HEK293 (cell line): ENCODE results near the gene RTN1.

Source experiments
- CTCF ChIA-PET: fragments of 350-600 bp; formaldehyde crosslinking; extraction: SDS; loops from one replicate; lab custom pipeline; 2021; ENCODE audit warnings: antibody characterized with exemption; lab: Yijun Ruan, JAX
- POLR2A ChIA-PET: fragments of 300-600 bp; formaldehyde crosslinking; extraction: SDS; loops from one replicate; lab custom pipeline; 2020; ENCODE audit warnings: antibody characterized with exemption, inconsistent platforms; lab: Yijun Ruan, JAX
- H3K27ac ChIP-seq: fragments of 200-500 bp; sonication (Bioruptor generic); 2 replicates; pipeline ENCODE4 v1.5.1; 2014; ENCODE audit warnings: low read depth, low read length, control low read depth, inconsistent platforms; ENCODE audit errors: extremely low read depth
- H3K36me3 ChIP-seq, 2 experiments: fragments of 200-500 bp in 1 of 2; sonication (Bioruptor generic) in 1 of 2; 1 replicate in 1 of 2; 2 replicates in 1 of 2; pipeline ENCODE4 v1.5.1; 2014 to 2017; ENCODE audit warnings: inconsistent platforms in 2 of 2, low read length in 2 of 2; ENCODE audit not compliant: control insufficient read depth in 2 of 2, insufficient read depth in 1 of 2
- H3K4me1 ChIP-seq: fragments of 200-500 bp; sonication (Bioruptor generic); 2 replicates; pipeline ENCODE4 v1.5.1; 2014; ENCODE audit warnings: mild to moderate bottlenecking, low read length, inconsistent platforms; ENCODE audit not compliant: control insufficient read depth, insufficient read depth
- H3K4me3 ChIP-seq: 2 replicates; pipeline ENCODE4 v1.5.1; 2011; ENCODE audit warnings: low read depth, mild to moderate bottlenecking, control low read depth, low read length, moderate library complexity
- H3K9me3 ChIP-seq: fragments of 200-500 bp; sonication (Bioruptor generic); 2 replicates; pipeline ENCODE4 v1.5.1; 2014; ENCODE audit warnings: low read depth, low read length, inconsistent platforms; ENCODE audit not compliant: control insufficient read depth, insufficient read depth
- GLIS1 ChIP-seq: fragments of 450-650 bp; formaldehyde crosslinking; IDR thresholded peaks from 2 replicates; pipeline ENCODE4 v1.5.1; 2016; ENCODE audit warnings: missing biosample characterization, missing genetic modification characterization
- HOXA7 ChIP-seq: sonication (generic); formaldehyde crosslinking; IDR thresholded peaks from 2 replicates; pipeline ENCODE4 v1.8.1; 2022; ENCODE audit warnings: missing genetic modification reagents, borderline replicate concordance
- PRDM1 ChIP-seq: fragments of 450-650 bp; formaldehyde crosslinking; IDR thresholded peaks from 2 replicates; pipeline ENCODE4; 2016; ENCODE audit warnings: missing biosample characterization, missing genetic modification characterization
- PRDM4 ChIP-seq: fragments of 450-650 bp; formaldehyde crosslinking; IDR thresholded peaks from 2 replicates; pipeline ENCODE4 v1.5.1; 2017; ENCODE audit warnings: missing biosample characterization, missing genetic modification characterization
- SALL2 ChIP-seq: fragments of 450-650 bp; formaldehyde crosslinking; IDR thresholded peaks from 2 replicates; pipeline ENCODE4 v1.5.0; 2017; ENCODE audit warnings: missing biosample characterization, mild to moderate bottlenecking, missing genetic modification characterization, borderline replicate concordance
- SETDB1 ChIP-seq: IDR thresholded peaks from one replicate; pipeline ENCODE4 v1.6.1; 2017; ENCODE audit warnings: mild to moderate bottlenecking, low read length, moderate library complexity, mixed read lengths; ENCODE audit not compliant: insufficient read length
- ZFP69B ChIP-seq: fragments of 450-650 bp; formaldehyde crosslinking; IDR thresholded peaks from 2 replicates; pipeline ENCODE4 v1.5.1; 2016; ENCODE audit warnings: missing biosample characterization, missing genetic modification characterization
- ZNF18 ChIP-seq: fragments of 450-650 bp; formaldehyde crosslinking; IDR thresholded peaks from 2 replicates; pipeline ENCODE4 v1.5.1; 2016; ENCODE audit warnings: missing biosample characterization, missing genetic modification characterization
- ZNF23 ChIP-seq: fragments of 450-650 bp; formaldehyde crosslinking; IDR thresholded peaks from 2 replicates; pipeline ENCODE4 v1.5.1; 2016; ENCODE audit warnings: missing biosample characterization, missing genetic modification characterization, borderline replicate concordance
- ZNF248 ChIP-seq: fragments of 450-650 bp; formaldehyde crosslinking; IDR thresholded peaks from 2 replicates; pipeline ENCODE4 v1.5.1; 2017; ENCODE audit warnings: missing biosample characterization, missing genetic modification characterization
- ZNF335 ChIP-seq: fragments of 450-650 bp; formaldehyde crosslinking; conservative IDR thresholded peaks from 2 replicates; pipeline ENCODE4 v1.5.1; 2016; ENCODE audit warnings: missing biosample characterization, missing genetic modification characterization
- ZNF404 ChIP-seq: fragments of 450-650 bp; formaldehyde crosslinking; IDR thresholded peaks from 2 replicates; pipeline ENCODE4 v1.5.1; 2017; ENCODE audit warnings: missing biosample characterization, missing genetic modification characterization
- ZNF529 ChIP-seq: fragments of 450-650 bp; formaldehyde crosslinking; IDR thresholded peaks from 2 replicates; pipeline ENCODE4 v1.5.1; 2017; ENCODE audit warnings: missing genetic modification characterization, missing biosample characterization; ENCODE audit not compliant: insufficient replicate concordance
- ZNF664 ChIP-seq: fragments of 450-650 bp; formaldehyde crosslinking; IDR thresholded peaks from 2 replicates; pipeline ENCODE4 v1.5.1; 2016; ENCODE audit warnings: missing biosample characterization, missing genetic modification characterization
- ZSCAN18 ChIP-seq: fragments of 450-650 bp; formaldehyde crosslinking; IDR thresholded peaks from 2 replicates; pipeline ENCODE4 v1.5.1; 2016; ENCODE audit warnings: missing biosample characterization, missing genetic modification characterization
- TF ChIP-seq, protein P1 (sequence below): fragments of 450-650 bp; formaldehyde crosslinking; IDR thresholded peaks from 2 replicates; pipeline ENCODE4 v1.5.1; 2016; ENCODE audit warnings: missing biosample characterization, missing genetic modification characterization
- TF ChIP-seq, protein P2 (sequence below): fragments of 450-650 bp; formaldehyde crosslinking; IDR thresholded peaks from 2 replicates; pipeline ENCODE4 v1.5.1; 2016; ENCODE audit warnings: missing biosample characterization, missing genetic modification characterization, borderline replicate concordance
- TF ChIP-seq, protein P3 (sequence below): fragments of 450-650 bp; formaldehyde crosslinking; IDR thresholded peaks from 2 replicates; pipeline ENCODE4 v1.5.1; 2016; ENCODE audit warnings: missing biosample characterization, missing genetic modification characterization
- TF ChIP-seq, protein P4 (sequence below): fragments of 450-650 bp; formaldehyde crosslinking; optimal IDR thresholded peaks from 2 replicates; pipeline ENCODE3; 2016; ENCODE audit warnings: missing biosample characterization, mild to moderate bottlenecking, missing genetic modification characterization

Gene RTN1

DNA sequence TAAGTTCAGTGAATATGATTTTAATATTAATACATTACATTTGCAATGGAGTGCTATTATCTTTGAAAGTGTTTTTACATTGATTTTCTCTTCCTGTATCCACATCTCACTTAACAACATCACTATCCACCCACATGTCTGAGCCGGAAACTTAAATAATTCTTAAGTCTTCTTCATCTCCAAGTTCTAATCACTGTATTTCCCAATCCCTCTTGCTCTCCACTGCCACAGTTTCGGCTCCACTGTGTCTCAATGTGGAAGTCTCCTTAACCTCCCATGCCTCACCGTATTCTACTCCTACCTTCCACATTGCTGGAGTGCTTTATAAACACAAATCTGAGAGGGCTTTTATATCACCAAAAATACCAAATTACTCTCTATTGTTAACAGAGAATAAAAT, 25.3 kb downstream of the RTN1 start:
- CTCF ChIA-PET = no interaction called here
- Histone ChIP-seq H3K27ac (no peak overlapping the region), H3K36me3 (no peaks in the 10 kb centered on the region), H3K4me1 (no peaks in the 10 kb centered on the region), H3K9me3 (no peaks in the 10 kb centered on the region)
- no peak for TF ChIP-seq ZNF23 (tag by site-specific recombination)
- TF ChIP-seq GLIS1 (tag by site-specific recombination) = no peak
- TF ChIP-seq ZNF404 (tag by site-specific recombination) = no peak
- no peak for TF ChIP-seq SETDB1
- TF ChIP-seq, protein P1, sequence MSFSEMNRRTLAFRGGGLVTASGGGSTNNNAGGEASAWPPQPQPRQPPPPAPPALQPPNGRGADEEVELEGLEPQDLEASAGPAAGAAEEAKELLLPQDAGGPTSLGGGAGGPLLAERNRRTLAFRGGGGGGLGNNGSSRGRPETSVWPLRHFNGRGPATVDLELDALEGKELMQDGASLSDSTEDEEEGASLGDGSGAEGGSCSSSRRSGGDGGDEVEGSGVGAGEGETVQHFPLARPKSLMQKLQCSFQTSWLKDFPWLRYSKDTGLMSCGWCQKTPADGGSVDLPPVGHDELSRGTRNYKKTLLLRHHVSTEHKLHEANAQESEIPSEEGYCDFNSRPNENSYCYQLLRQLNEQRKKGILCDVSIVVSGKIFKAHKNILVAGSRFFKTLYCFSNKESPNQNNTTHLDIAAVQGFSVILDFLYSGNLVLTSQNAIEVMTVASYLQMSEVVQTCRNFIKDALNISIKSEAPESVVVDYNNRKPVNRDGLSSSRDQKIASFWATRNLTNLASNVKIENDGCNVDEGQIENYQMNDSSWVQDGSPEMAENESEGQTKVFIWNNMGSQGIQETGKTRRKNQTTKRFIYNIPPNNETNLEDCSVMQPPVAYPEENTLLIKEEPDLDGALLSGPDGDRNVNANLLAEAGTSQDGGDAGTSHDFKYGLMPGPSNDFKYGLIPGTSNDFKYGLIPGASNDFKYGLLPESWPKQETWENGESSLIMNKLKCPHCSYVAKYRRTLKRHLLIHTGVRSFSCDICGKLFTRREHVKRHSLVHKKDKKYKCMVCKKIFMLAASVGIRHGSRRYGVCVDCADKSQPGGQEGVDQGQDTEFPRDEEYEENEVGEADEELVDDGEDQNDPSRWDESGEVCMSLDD (tag by site-specific recombination) = no peak
- TF ChIP-seq, protein P2, sequence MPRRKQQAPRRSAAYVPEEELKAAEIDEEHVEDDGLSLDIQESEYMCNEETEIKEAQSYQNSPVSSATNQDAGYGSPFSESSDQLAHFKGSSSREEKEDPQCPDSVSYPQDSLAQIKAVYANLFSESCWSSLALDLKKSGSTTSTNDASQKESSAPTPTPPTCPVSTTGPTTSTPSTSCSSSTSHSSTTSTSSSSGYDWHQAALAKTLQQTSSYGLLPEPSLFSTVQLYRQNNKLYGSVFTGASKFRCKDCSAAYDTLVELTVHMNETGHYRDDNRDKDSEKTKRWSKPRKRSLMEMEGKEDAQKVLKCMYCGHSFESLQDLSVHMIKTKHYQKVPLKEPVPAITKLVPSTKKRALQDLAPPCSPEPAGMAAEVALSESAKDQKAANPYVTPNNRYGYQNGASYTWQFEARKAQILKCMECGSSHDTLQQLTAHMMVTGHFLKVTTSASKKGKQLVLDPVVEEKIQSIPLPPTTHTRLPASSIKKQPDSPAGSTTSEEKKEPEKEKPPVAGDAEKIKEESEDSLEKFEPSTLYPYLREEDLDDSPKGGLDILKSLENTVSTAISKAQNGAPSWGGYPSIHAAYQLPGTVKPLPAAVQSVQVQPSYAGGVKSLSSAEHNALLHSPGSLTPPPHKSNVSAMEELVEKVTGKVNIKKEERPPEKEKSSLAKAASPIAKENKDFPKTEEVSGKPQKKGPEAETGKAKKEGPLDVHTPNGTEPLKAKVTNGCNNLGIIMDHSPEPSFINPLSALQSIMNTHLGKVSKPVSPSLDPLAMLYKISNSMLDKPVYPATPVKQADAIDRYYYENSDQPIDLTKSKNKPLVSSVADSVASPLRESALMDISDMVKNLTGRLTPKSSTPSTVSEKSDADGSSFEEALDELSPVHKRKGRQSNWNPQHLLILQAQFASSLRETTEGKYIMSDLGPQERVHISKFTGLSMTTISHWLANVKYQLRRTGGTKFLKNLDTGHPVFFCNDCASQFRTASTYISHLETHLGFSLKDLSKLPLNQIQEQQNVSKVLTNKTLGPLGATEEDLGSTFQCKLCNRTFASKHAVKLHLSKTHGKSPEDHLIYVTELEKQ (tag by site-specific recombination) = no peak
- TF ChIP-seq SALL2 (tag by site-specific recombination) = no peak
- TF ChIP-seq HOXA7 (CRISPR knock-in tag) = no peak
- TF ChIP-seq, protein P3, sequence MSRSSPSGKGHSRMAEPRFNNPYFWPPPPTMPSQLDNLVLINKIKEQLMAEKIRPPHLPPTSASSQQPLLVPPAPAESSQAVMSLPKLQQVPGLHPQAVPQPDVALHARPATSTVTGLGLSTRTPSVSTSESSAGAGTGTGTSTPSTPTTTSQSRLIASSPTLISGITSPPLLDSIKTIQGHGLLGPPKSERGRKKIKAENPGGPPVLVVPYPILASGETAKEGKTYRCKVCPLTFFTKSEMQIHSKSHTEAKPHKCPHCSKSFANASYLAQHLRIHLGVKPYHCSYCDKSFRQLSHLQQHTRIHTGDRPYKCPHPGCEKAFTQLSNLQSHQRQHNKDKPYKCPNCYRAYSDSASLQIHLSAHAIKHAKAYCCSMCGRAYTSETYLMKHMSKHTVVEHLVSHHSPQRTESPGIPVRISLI = no peak
- TF ChIP-seq, all 188 proteins: peak for 0
- POLR2A ChIA-PET = no interaction called here
- no peak overlapping the region for H3K4me3 ChIP-seq

- H3K36me3 ChIP-seq = no peaks in the 10 kb centered on the region
- ChIA-PET CTCF (no interaction called here), POLR2A (no interaction called here)
- TF ChIP-seq ZNF248 (tag by site-specific recombination) (no peak), PRDM4 (tag by site-specific recombination) (no peak), ZSCAN18 (no peak), ZNF529 (tag by site-specific recombination) (no peak), ZNF18 (tag by site-specific recombination) (no peak), ZFP69B (no peak), ZNF335 (tag by site-specific recombination) (no peak), PRDM1 (tag by site-specific recombination) (no peak), ZNF664 (tag by site-specific recombination) (no peak)
- TF ChIP-seq, protein P4, sequence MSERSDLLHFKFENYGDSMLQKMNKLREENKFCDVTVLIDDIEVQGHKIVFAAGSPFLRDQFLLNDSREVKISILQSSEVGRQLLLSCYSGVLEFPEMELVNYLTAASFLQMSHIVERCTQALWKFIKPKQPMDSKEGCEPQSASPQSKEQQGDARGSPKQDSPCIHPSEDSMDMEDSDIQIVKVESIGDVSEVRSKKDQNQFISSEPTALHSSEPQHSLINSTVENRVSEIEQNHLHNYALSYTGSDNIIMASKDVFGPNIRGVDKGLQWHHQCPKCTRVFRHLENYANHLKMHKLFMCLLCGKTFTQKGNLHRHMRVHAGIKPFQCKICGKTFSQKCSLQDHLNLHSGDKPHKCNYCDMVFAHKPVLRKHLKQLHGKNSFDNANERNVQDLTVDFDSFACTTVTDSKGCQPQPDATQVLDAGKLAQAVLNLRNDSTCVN (tag by site-specific recombination) = no peak
- no peaks in the 10 kb centered on the region for H3K9me3 ChIP-seq
- no peak overlapping the region for H3K4me3 ChIP-seq
- no peak overlapping the region for H3K27ac ChIP-seq
- no peaks in the 10 kb centered on the region for H3K4me1 ChIP-seq
These were observed 26.3 kb downstream of the RTN1 start for GRCh38 chr14:59844186-59844812.
